Osteoblast (primary cell): ENCODE results near the gene UBE4A. TPM values are rescaled to one million over a fixed set of nuclear protein-coding genes. Genes with fewer than 3 reads are reported as not detected.

Experiments used
- DNase-seq: peaks from one replicate; pipeline ENCODE4 v3.0.0; 2011; ENCODE audit warnings: low spot score, mixed read lengths; ENCODE audit not compliant: insufficient read length; ENCODE audit errors: missing footprints
- H2AFZ ChIP-seq: 2 replicates; pipeline ENCODE4 v1.6.0; 2011; ENCODE audit warnings: mild to moderate bottlenecking, low read length
- H3K27ac ChIP-seq: 2 replicates; pipeline ENCODE4 v1.5.1; 2011; ENCODE audit warnings: mild to moderate bottlenecking, low read depth, low read length, moderate library complexity
- H3K27me3 ChIP-seq: 2 replicates; pipeline ENCODE4 v1.6.0; 2012; ENCODE audit warnings: mild to moderate bottlenecking, control low read depth, inconsistent platforms, low read length, moderate library complexity; ENCODE audit not compliant: insufficient read depth
- H3K36me3 ChIP-seq: 2 replicates; pipeline ENCODE4 v1.5.1; 2011; ENCODE audit warnings: mild to moderate bottlenecking, low read length, control low read depth, moderate library complexity; ENCODE audit not compliant: insufficient read depth
- H3K4me1 ChIP-seq: 2 replicates; pipeline ENCODE4 v1.5.1; 2011; ENCODE audit warnings: mild to moderate bottlenecking, low read length, control low read depth, moderate library complexity; ENCODE audit not compliant: insufficient read depth
- H3K4me2 ChIP-seq: 2 replicates; pipeline ENCODE4 v1.6.0; 2011; ENCODE audit warnings: mild to moderate bottlenecking, low read length; ENCODE audit not compliant: insufficient read depth
- H3K4me3 ChIP-seq: fragments of 200-600 bp; sonication (generic); 3 replicates; pipeline ENCODE4 v1.5.1; 2012; ENCODE audit warnings: mild to moderate bottlenecking, low read length, inconsistent platforms; ENCODE audit not compliant: insufficient read depth
- H3K79me2 ChIP-seq: 2 replicates; pipeline ENCODE4 v1.6.0; 2012; ENCODE audit warnings: mild to moderate bottlenecking, low read length, control low read depth, inconsistent platforms; ENCODE audit not compliant: insufficient read depth
- H3K9me3 ChIP-seq: 2 replicates; pipeline ENCODE4 v1.5.1; 2011; ENCODE audit warnings: low read depth, low read length, control low read depth
- H4K20me1 ChIP-seq: 2 replicates; pipeline ENCODE4 v1.6.0; 2012; ENCODE audit warnings: mild to moderate bottlenecking, low read length, control low read depth; ENCODE audit not compliant: insufficient read depth
- total RNA-seq: library from RNA; depleted of rRNA; stranded (reverse); fragments of >200 nt; gene quantifications from 2 replicates; pipeline ENCODE4 v1.2.3, GENCODE V29; 2012
- TF ChIP-seq, protein P1 (sequence below): IDR thresholded peaks from 2 replicates; pipeline ENCODE4 v1.5.1; 2011; ENCODE audit warnings: mild to moderate bottlenecking, low read depth, low read length, moderate library complexity; ENCODE audit errors: extremely low read depth

The UBE4A gene
- total RNA-seq, 1 donor, result 63.0 TPM

- peaks cover 3% of the 10 kb centered on the region for H3K4me1 ChIP-seq
- peaks cover 3% of the 10 kb centered on the region for H3K27me3 ChIP-seq
- no peak for DNase-seq
- TF ChIP-seq, protein P1, sequence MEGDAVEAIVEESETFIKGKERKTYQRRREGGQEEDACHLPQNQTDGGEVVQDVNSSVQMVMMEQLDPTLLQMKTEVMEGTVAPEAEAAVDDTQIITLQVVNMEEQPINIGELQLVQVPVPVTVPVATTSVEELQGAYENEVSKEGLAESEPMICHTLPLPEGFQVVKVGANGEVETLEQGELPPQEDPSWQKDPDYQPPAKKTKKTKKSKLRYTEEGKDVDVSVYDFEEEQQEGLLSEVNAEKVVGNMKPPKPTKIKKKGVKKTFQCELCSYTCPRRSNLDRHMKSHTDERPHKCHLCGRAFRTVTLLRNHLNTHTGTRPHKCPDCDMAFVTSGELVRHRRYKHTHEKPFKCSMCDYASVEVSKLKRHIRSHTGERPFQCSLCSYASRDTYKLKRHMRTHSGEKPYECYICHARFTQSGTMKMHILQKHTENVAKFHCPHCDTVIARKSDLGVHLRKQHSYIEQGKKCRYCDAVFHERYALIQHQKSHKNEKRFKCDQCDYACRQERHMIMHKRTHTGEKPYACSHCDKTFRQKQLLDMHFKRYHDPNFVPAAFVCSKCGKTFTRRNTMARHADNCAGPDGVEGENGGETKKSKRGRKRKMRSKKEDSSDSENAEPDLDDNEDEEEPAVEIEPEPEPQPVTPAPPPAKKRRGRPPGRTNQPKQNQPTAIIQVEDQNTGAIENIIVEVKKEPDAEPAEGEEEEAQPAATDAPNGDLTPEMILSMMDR, result no peak
- H4K20me1 ChIP-seq, result no peaks in the 10 kb centered on the region
- H3K4me2 ChIP-seq, result no peak overlapping the region
- H3K9me3 ChIP-seq, result no peaks in the 10 kb centered on the region
- H3K36me3 ChIP-seq, result no peaks in the 10 kb centered on the region
- no peak overlapping the region for H3K27ac ChIP-seq
- H2AFZ ChIP-seq, result no peak overlapping the region
- no peak overlapping the region for H3K4me3 ChIP-seq
- no peaks in the 10 kb centered on the region for H3K79me2 ChIP-seq
These were observed 41.3 kb upstream of the UBE4A start for GRCh38 chr11:118318124-118318523.

GRCh38 chr11:118318581-118319336 lies 40.6 kb upstream of the UBE4A start:
- Histone ChIP-seq H3K9me3 (no peaks in the 10 kb centered on the region), H3K27ac (no peak overlapping the region), H3K4me3 (no peak overlapping the region), H4K20me1 (no peaks in the 10 kb centered on the region), H3K4me1 (peaks cover 3% of the 10 kb centered on the region), H3K79me2 (no peaks in the 10 kb centered on the region), H3K4me2 (no peak overlapping the region), H2AFZ (no peak overlapping the region), H3K36me3 (no peaks in the 10 kb centered on the region), H3K27me3 (peaks cover 3% of the 10 kb centered on the region)
- DNase-seq, result no peak
- TF ChIP-seq, protein P1, result no peak

- H3K4me2 ChIP-seq, result no peak overlapping the region
- no peak overlapping the region for H3K4me3 ChIP-seq
- H3K4me1 ChIP-seq, result peaks cover 3% of the 10 kb centered on the region
- H3K27ac ChIP-seq, result no peak overlapping the region
- H3K79me2 ChIP-seq, result no peaks in the 10 kb centered on the region
- TF ChIP-seq, protein P1, result no peak
- H2AFZ ChIP-seq, result no peak overlapping the region
- DNase-seq, result no peak
- no peaks in the 10 kb centered on the region for H3K9me3 ChIP-seq
- no peaks in the 10 kb centered on the region for H3K36me3 ChIP-seq
- H4K20me1 ChIP-seq, result no peaks in the 10 kb centered on the region
- H3K27me3 ChIP-seq, result peaks cover 3% of the 10 kb centered on the region
These were observed 40.1 kb upstream of the UBE4A start for GRCh38 chr11:118319337-118319707.

DNA sequence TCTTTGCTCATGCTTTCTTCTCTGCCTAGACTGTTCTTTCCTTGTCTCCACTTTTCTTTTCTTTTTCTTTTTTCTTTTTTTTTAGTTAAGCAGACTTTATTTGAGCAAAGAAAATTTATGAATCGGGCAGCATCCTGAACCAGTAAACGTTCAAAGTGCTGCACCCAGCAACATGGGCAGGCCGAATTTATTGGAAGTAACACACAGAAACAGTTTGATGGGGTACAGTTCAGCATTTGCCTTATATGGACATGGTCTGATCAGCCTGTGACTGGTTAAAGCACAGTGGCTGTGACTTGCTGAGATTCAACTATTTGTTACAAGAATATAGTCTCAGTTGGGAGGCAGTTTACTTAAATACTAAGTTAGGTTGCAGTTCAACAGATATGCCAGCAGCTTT lies 38.9 kb upstream of the UBE4A start:
- Histone ChIP-seq H3K4me3 (no peak overlapping the region), H3K9me3 (no peaks in the 10 kb centered on the region), H3K4me1 (peaks cover 3% of the 10 kb centered on the region), H2AFZ (no peak overlapping the region), H3K79me2 (no peaks in the 10 kb centered on the region), H3K4me2 (no peak overlapping the region), H3K27ac (no peak overlapping the region), H4K20me1 (no peaks in the 10 kb centered on the region), H3K36me3 (no peaks in the 10 kb centered on the region), H3K27me3 (no peaks in the 10 kb centered on the region)
- TF ChIP-seq, protein P1, result no peak
- DNase-seq, result no peak
